BE2C (cell line): ENCODE results near the gene PHF21A.
"Not testable (repeated sequence)": the region's sequence is repeated elsewhere in the genome, so short reads cannot be mapped to it uniquely, and the experiment has no call there.

Source experiments
- DNase-seq: peaks from one replicate; pipeline ENCODE4 v3.0.0-alpha.2; 2020
- H3K27me3 ChIP-seq: fragments of 250-450 bp; sonication (Bioruptor Pico); 2 replicates; pipeline ENCODE4 v1.5.1; 2020; ENCODE audit warnings: mild to moderate bottlenecking
- H3K36me3 ChIP-seq: fragments of 250-450 bp; sonication (Bioruptor Pico); 2 replicates; pipeline ENCODE4 v1.5.1; 2020; ENCODE audit warnings: mild to moderate bottlenecking
- H3K4me1 ChIP-seq: fragments of 250-450 bp; sonication (Bioruptor Pico); 2 replicates; pipeline ENCODE4 v1.5.1; 2020
- H3K4me3 ChIP-seq: 2 replicates; pipeline ENCODE4 v1.5.1; 2011; ENCODE audit warnings: low read depth, low read length
- H3K9me3 ChIP-seq: fragments of 250-450 bp; sonication (Bioruptor Pico); 2 replicates; pipeline ENCODE4 v1.5.1; 2020
- TF ChIP-seq, protein P1 (sequence below): IDR thresholded peaks from 2 replicates; pipeline ENCODE4 v1.5.1; 2012; ENCODE audit warnings: mild to moderate bottlenecking, low read depth, low read length

PHF21A gene

DNA sequence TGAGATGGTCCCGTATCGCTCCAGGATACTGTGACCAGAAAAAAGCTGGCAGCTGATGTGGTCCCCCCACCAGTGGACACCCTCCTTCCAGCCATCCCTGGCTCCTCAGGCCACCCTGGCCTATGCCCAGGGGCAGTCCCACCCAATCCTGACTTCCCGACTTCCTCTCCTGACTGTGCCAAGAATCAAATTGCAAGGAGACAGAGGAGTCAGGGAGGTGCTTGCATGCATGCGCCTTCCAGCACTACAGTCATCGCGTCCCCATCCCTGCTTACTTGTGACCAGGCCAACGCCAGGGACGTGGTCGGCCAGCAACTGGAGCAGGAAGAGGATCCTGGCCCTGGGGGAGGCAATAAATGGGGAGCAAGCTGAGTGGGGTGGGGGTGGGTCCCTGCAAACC lies 210.6 kb downstream of the PHF21A start:
- H3K4me3 ChIP-seq = no peak overlapping the region
- no peaks in the 10 kb centered on the region for H3K9me3 ChIP-seq
- TF ChIP-seq, protein P1, sequence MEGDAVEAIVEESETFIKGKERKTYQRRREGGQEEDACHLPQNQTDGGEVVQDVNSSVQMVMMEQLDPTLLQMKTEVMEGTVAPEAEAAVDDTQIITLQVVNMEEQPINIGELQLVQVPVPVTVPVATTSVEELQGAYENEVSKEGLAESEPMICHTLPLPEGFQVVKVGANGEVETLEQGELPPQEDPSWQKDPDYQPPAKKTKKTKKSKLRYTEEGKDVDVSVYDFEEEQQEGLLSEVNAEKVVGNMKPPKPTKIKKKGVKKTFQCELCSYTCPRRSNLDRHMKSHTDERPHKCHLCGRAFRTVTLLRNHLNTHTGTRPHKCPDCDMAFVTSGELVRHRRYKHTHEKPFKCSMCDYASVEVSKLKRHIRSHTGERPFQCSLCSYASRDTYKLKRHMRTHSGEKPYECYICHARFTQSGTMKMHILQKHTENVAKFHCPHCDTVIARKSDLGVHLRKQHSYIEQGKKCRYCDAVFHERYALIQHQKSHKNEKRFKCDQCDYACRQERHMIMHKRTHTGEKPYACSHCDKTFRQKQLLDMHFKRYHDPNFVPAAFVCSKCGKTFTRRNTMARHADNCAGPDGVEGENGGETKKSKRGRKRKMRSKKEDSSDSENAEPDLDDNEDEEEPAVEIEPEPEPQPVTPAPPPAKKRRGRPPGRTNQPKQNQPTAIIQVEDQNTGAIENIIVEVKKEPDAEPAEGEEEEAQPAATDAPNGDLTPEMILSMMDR = no peak
- no peak for DNase-seq
- H3K4me1 ChIP-seq = no peaks in the 10 kb centered on the region
- H3K36me3 ChIP-seq = no peaks in the 10 kb centered on the region; the same call in 1 of the 2 replicates
- H3K27me3 ChIP-seq = no peaks in the 10 kb centered on the region

DNA sequence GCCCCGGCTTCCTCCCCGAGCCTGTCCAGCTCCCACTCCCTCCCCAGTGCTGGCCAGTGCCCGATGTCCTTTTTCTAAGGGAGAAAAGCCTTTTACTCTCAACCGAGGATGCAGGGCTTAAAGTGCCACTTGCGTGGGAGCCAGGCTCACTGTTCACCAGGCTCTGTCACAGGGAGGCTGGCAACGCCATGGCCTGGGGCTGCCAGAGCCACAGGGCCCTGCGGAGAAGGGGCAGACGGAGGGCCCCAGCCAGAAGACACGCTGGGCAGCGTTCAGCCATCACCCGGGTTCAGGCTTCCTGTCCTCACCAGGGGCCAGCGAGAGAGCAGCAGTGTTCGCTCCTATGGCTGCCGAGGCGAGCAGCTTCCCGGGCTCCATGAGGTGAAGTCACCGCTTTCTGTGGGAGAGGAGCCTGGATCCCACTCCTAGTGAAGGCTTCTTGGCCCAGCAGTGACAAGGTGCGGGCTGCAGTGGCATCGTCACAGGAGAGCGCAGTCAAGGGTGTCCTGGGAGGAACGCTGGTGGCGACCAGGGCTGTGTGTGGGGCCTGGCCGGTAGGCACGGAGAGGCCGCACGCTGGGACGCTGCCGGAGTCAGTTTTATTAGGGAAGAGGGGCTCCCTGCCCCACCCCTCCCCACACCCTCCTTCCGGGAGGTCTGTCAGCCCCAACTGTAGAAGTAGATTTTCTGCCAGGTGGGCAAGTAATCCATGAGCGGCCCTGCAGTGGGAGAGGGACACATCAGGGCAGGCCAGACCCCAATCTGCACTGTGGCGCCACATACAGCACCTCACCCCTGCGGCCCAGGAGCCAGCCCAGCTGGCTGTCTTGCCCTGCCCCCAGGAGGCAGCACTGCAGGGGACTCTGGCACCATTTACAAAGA lies 211.4 kb downstream of the PHF21A start:
- TF ChIP-seq, protein P1 = no peak
- Histone ChIP-seq H3K4me3 (no peak overlapping the region), H3K4me1 (no peaks in the 10 kb centered on the region), H3K9me3 (no peaks in the 10 kb centered on the region), H3K27me3 (no peaks in the 10 kb centered on the region), H3K36me3 (no peaks in the 10 kb centered on the region; the same call in 1 of the 2 replicates)
- no peak for DNase-seq

DNA sequence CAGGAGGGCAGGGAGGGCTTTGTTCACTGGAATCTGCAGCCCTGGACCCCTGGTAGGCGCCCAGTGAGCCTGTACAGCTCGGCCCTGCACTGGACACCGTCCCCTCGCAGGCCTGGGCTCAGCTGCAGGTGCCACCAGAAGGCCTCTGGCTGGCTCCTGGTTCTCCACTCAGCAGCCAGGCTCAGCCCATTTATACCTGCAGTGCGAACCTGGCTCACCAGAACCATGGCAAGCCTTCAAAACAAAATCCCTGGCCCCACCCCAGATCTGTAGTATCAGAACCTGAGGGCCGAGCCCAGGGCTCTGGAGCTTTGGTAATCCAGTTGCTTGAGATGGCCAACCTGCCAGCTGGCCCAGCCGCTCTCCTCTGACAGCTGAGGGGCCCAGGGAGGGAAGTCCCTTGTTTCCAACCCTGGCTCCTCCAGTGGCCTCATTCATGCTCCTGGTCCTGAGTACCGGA lies 213.3 kb downstream of the PHF21A start:
- Histone ChIP-seq H3K9me3 (no peaks in the 10 kb centered on the region), H3K4me1 (no peaks in the 10 kb centered on the region), H3K36me3 (peaks cover 13% of the 10 kb centered on the region), H3K4me3 (no peak overlapping the region), H3K27me3 (no peaks in the 10 kb centered on the region)
- no peak for DNase-seq
- TF ChIP-seq, protein P1 = no peak

DNA sequence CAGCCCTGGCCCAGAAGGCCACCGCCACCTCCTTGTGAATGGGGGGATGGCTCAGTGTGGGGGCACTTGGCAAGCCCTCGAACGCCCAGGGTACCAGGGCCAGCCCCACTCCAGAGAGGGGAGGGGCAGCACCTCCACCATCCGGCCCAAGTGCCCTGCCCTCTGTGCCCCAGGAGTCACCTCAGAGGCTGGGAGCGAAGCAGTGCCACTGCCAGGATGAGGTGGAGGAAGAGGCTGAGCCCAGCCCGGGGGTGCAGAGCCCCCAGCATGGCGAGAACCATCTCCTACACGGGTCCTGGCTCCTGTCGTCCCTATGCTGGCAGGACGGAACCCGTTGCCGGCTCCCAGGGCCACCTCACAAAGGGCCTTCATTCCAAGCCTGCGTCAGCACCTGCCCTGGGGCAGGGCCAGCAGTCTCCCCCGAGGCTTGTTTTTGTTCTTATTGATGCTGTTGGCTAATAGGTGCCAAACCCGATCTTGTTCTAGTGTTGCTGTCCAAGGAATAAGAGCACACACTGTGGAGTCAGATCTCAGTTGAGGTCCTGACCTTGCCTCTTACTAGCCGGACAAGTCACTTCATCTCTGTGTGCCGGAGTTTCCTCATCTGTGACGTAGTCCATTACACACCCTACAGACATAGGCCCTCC lies 214.2 kb downstream of the PHF21A start, which contains the start of gene FREY1:
Gene FREY1, minus strand, starts transcription at position 307 of the 647 bp plus-strand sequence. Its CDS starts 26 bp downstream, at position 281.
- no peak for DNase-seq
- Histone ChIP-seq H3K9me3 (no peaks in the 10 kb centered on the region), H3K4me3 (no peak within 1 kb of the TSS), H3K36me3 (peaks cover 19% of the 10 kb centered on the region), H3K27me3 (no peaks in the 10 kb centered on the region), H3K4me1 (no peaks in the 10 kb centered on the region)
- TF ChIP-seq, protein P1 = no peak

DNA sequence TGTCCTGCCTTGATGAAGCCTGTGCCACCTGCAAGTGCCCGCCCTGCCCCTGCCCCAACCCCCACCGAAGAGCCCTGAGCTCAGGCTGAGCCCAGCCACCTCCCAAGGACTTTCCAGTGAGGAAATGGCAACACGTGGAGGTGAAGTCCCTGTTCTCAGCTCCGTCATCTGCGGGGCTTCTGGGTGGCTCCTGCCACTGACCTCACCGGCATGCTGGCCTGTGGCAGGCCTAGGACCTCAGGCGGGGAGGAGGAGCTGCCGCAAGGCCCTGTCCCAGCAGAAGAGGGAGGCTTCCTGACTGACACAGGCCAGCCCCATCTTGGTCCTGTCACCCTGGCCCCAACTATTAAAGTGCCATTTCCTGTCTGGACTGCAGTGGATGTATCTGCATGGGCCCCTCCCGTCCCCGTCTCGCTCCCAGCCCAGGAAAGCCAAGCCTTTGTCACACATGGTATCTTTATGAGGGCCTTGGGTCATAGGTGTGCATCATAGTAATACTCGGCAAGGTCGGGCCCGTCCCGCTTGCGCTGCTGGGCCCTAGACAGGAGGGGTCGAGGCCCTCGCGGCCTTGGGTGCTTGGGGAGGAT lies 215.1 kb downstream of the PHF21A start:
- Histone ChIP-seq H3K36me3 (peaks cover 22% of the 10 kb centered on the region), H3K4me3 (no peak overlapping the region), H3K4me1 (no peaks in the 10 kb centered on the region), H3K27me3 (no peaks in the 10 kb centered on the region), H3K9me3 (no peaks in the 10 kb centered on the region)
- TF ChIP-seq, protein P1 = no peak
- DNase-seq = no peak

DNA sequence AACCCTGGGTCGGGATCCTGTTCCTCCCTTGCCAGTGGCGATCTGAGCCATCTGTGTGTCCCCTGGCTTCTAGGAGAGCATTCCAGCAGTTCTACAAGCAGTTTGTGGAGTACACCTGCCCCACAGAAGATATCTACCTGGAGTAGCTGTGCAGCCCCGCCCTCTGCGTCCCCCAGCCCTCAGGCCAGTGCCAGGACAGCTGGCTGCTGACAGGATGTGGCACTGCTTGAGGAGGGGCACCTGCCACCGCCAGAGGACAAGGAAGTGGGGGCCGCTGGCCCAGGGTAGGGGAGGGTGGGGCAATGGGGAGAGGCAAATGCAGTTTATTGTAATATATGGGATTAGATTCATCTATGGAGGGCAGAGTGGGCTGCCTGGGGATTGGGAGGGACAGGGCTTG lies 215.7 kb downstream of the PHF21A start:
- H3K27me3 ChIP-seq, H3K4me3 ChIP-seq, H3K9me3 ChIP-seq, DNase-seq, H3K4me1 ChIP-seq: not testable (repeated sequence)
- peaks cover 22% of the 10 kb centered on the region for H3K36me3 ChIP-seq
